ENCODE data around the gene ASB1. TPM values are rescaled to one million over a fixed set of nuclear protein-coding genes. Genes with fewer than 3 reads are reported as not detected.

ASB1 gene
- total RNA-seq, 2 experiments from 2014 or later: 40.2 to 47.0 TPM

DNA sequence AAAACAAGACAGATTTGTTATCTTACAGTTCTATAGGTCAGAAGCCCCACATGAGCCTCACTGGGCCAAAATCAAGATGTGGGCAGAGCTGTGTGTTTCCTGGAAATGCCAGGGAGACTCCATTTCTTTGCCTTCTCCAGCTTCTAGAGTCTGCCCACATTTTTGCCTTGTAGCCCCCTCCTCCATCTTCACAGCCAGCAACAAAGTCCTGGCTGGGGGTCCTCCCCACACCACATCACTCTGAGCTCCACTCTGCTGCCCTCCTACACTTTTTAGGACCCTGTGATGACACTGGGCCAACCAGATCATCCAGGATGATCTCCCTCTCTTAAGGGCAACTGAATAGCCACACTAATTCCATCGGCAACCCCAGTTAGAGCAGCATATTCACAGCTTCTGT lies 34.3 kb downstream of the ASB1 start:
- H3K27me3 Mint-ChIP-seq: no peaks in the 10 kb centered on the region
- no peak for DNase-seq
- H3K36me3 Mint-ChIP-seq: no peaks in the 10 kb centered on the region
- peaks cover 4% of the 10 kb centered on the region for H3K9me3 Mint-ChIP-seq
- no peak overlapping the region for H3K27ac Mint-ChIP-seq
- peaks cover 4% of the 10 kb centered on the region for H3K4me1 Mint-ChIP-seq
- H3K4me3 Mint-ChIP-seq: no peak overlapping the region

DNA sequence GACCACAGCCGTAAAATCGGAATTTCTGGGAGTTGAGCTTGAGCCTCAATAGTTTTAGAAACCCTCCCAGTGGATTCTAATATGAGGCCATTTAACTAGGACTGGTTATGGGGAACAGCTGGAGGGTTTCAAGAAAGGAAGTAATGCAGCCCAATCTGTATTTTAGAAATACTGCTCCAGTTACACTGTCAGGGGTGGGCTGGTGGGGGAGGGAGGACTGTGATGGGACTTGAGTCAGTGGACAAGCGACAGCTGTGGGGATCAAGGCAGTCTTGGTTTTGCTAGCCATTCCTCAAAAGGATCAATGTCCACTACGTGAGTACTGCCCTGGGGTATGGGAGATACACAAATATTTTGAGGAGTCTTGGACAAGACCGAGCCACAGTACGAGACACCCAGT lies 34.8 kb downstream of the ASB1 start:
- Mint-ChIP-seq H3K27ac (no peak overlapping the region), H3K36me3 (no peaks in the 10 kb centered on the region)

DNA sequence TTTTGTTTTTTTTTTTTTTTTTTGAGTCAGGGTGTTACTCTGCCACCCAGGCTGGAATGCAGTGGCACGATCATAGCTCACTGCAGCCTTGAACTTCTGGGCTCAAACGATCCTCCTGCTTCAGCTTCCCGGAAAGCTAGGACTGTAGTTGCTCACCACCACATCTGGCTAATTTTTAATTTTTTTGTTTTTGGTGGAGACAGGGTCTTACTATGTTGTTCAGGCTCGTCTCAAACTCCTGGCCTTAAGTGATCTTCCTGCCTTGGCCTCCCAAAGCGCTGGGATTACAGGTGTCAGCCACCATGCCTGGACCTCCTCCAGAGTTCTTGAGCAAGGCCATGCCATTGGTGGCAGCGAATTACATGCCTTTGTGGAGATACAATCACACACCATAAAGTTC lies 35.2 kb downstream of the ASB1 start:
- Mint-ChIP-seq H3K27ac (no peak overlapping the region), H3K36me3 (no peaks in the 10 kb centered on the region), H3K9me3 (no peaks in the 10 kb centered on the region), H3K4me3 (no peak overlapping the region), H3K4me1 (peaks cover 4% of the 10 kb centered on the region), H3K27me3 (no peaks in the 10 kb centered on the region)
- DNase-seq: no peak

More for the DNA sequence above, 34.8 kb downstream of the ASB1 start:
- DNase-seq: no peak
- no peaks in the 10 kb centered on the region for H3K27me3 Mint-ChIP-seq
- H3K4me1 Mint-ChIP-seq: peaks cover 4% of the 10 kb centered on the region
- no peak overlapping the region for H3K4me3 Mint-ChIP-seq
- H3K9me3 Mint-ChIP-seq: peaks cover 2% of the 10 kb centered on the region

DNA sequence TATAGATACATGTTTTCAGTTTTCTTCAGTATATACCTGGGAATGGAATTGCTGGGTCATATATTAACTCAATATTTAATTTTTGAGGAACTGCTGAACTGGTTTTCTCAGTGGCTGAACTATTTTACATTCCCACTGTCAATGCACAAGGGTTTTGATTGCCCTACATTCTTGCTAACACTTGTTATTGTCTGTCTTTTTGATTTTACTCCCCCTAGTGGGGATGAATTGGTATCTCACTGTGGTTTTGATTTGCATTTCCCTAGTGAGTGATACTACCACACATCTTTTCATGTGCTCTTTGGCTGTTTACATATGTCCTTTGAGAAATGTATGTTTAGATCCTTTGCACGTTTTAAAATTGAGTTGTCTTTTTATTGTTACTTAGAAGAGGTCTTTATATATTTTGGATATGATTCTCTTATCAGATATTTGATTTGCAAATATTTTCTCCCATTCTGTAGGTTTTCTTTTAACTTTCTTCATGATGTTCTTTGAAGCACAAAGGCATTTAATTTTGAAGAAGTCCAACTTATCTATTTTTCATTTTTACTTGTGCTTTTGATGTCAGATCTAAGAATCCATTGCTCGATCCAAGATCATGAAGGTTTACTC lies 36.2 kb downstream of the ASB1 start:
- Mint-ChIP-seq H3K4me1 (peaks cover 4% of the 10 kb centered on the region), H3K27me3 (no peaks in the 10 kb centered on the region), H3K36me3 (no peaks in the 10 kb centered on the region), H3K27ac (no peak overlapping the region), H3K4me3 (no peak overlapping the region), H3K9me3 (no peaks in the 10 kb centered on the region)
- no peak for DNase-seq

DNA sequence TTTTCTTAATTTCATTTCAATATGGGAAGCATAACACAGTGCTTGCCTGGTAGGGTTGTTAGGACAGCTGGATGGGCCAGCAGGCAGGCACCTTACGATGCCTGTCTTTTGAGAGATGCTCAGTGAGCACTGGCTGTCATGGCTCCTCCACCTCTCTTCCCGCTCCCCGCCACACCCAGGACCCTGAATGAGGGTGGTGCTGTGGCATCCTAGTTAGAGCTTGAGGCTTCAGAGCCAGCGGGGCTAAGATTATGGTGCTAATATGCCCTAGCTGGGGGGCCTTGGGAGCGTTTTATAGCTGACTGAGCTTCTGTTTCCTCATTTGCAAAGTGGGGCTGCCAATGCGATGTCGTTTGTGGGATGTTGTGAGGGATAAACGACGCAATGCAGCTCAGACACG lies 37.7 kb downstream of the ASB1 start:
- Mint-ChIP-seq H3K4me1 (peaks cover 4% of the 10 kb centered on the region), H3K9me3 (peaks cover 6% of the 10 kb centered on the region), H3K27ac (no peak overlapping the region), H3K27me3 (no peaks in the 10 kb centered on the region), H3K36me3 (peaks cover 8% of the 10 kb centered on the region), H3K4me3 (no peak overlapping the region)
- no peak for DNase-seq

DNA sequence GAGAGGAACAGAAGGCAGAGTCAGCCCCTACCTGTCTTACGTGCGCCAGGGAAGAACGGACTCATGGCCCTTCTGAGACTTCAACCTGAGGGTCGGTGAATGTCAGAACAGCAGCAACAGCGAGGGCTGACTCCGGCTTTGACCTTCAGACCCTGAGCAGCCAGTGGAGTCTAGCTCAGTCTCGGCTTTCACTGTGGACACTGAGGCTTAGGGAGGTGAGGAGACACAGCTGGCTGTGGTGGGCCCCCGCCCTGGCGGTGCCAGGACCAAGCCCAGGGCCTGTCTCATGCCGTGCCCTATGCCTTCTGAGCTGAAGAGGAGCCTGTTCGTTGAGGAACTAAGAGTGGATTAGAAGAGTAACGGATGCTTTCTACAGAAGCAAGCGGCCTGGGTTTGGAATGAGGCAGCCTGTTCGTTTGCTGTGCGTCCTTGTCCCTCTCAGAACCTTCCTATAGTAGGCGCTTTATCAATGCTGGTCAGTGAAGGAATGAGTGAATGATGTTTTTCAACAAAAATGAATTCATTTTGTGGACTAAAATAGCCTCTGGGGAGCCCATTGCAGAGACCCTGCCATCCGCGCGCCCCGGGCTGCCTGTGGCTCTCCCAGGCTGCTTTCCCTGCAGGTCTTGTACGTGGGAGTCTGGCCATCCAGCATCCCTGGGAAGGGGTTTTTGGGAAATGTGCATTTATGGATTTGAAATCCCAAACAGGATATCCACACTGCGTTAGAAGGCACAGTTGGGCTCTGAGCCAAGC lies 38.9 kb downstream of the ASB1 start:
- Mint-ChIP-seq H3K9me3 (peaks cover 12% of the 10 kb centered on the region), H3K4me1 (peaks cover 4% of the 10 kb centered on the region), H3K27me3 (no peaks in the 10 kb centered on the region), H3K36me3 (peaks cover 11% of the 10 kb centered on the region), H3K4me3 (no peak overlapping the region), H3K27ac (no peak overlapping the region)
- DNase-seq: no peak

DNA sequence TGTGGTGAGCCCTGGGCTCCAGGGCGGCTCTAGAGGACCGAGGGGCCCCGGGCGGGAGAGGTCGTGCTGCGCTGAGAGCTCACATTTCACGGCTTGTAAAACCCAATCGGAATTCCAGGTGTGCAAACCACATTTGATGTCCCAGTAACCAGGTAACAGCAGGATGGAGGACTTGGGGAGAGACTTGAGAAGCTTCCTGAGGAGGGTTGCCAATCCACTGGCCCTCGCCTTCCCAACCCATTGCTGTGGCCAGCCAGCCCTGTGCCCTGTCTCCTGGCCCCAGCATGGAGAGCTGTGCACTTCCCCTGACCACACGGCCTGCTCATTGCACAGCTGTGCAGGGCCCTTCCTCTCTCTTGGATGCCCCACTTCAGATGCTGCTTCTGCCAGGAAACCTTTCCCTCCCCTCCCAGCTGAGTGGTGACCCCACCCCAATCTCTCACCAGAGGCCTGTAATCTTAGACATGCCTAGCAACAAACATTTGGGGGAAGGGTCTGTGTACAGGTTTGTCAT lies 39.6 kb downstream of the ASB1 start:
- peaks cover 4% of the 10 kb centered on the region for H3K4me1 Mint-ChIP-seq
- no peak overlapping the region for H3K27ac Mint-ChIP-seq
- no peak overlapping the region for H3K4me3 Mint-ChIP-seq
- H3K9me3 Mint-ChIP-seq: peaks cover 13% of the 10 kb centered on the region
- H3K27me3 Mint-ChIP-seq: no peaks in the 10 kb centered on the region
- DNase-seq: no peak
- H3K36me3 Mint-ChIP-seq: peaks cover 11% of the 10 kb centered on the region

DNA sequence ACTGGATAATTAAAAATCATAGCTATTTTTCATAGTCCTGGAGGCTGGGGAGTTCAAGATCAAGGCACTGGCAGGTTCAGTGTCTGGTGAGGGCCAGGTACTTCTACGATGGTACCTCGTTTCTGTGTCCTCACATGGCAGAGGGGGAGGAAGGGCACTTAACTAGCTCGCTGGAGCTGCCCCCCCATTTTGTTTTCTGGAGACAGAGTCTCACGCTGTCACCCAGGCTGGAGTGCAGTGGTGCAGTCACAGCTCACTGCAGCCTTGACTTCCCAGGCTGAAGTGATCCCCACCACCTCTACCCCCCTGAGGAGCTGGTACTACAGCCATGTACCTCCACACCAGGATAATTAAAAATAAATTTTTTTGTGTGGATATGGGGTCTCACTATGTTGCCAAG lies 40.3 kb downstream of the ASB1 start:
- no peaks in the 10 kb centered on the region for H3K27me3 Mint-ChIP-seq
- peaks cover 11% of the 10 kb centered on the region for H3K36me3 Mint-ChIP-seq
- no peak for DNase-seq
- H3K9me3 Mint-ChIP-seq: peaks cover 15% of the 10 kb centered on the region
- H3K4me1 Mint-ChIP-seq: peaks cover 4% of the 10 kb centered on the region
- H3K4me3 Mint-ChIP-seq: no peak overlapping the region
- H3K27ac Mint-ChIP-seq: no peak overlapping the region

DNA sequence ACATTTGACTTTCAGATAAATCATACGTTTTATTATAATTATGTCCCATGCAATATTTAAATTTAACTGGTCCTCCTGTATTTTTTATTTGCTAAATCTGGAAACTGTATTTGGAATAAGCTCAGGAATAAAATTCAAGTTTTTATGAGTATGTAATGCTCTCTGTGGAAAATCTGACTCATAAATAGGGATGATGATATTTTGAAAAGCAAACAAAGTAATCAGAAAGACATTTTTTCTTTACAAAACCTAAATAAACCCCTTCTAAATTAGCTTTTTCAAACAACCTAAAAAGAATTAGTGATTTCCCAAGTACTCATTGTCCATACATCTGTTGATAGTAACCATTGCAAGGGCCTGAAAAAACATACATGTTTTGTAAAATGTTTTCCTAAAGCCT lies 41.1 kb downstream of the ASB1 start:
- H3K4me3 Mint-ChIP-seq: no peak overlapping the region
- no peak for DNase-seq
- peaks cover 4% of the 10 kb centered on the region for H3K4me1 Mint-ChIP-seq
- no peak overlapping the region for H3K27ac Mint-ChIP-seq
- no peaks in the 10 kb centered on the region for H3K27me3 Mint-ChIP-seq
- peaks cover 13% of the 10 kb centered on the region for H3K36me3 Mint-ChIP-seq
- H3K9me3 Mint-ChIP-seq: peaks cover 17% of the 10 kb centered on the region

DNA sequence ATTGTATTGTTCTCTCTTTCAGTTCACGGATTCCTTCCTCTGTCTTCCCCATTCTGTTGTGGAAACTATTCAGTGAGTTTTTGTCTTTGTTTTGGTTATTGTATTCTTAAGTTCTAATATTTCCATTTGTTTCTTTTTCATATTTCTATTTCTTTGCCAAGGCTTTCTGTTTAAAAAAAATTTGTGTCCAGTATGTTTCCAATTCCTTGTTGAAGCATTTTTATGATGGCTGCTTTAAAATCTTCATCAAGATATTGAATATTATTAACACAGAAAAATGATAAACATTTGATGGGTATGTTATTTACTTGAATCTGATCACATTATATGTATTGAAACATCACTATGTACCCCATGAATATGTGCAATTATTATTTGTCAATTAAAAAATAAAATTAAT lies 42.4 kb downstream of the ASB1 start:
- Mint-ChIP-seq H3K27ac (no peak overlapping the region), H3K4me1 (no peaks in the 10 kb centered on the region), H3K4me3 (no peak overlapping the region), H3K36me3 (peaks cover 22% of the 10 kb centered on the region), H3K9me3 (peaks cover 28% of the 10 kb centered on the region), H3K27me3 (no peaks in the 10 kb centered on the region)
- no peak for DNase-seq

DNA sequence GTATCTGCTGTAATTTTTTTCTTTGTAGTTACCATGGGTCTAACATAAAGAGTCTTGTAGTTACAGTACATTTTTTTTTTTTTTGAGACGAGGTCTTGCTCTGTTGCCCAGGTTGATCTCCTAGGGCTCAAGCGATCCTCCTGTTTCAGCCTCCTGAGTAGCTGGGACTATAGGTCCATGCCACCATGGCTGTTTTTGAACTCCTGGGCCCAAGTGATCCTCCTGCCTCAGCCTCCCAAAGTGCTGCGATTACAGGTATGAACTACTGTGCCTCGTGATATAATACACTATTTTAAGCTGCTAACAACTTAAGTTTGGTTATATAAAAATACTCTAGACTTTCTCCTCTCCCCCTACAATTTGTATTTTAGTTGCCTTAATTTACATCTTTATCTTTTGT lies 46.3 kb downstream of the ASB1 start:
- Mint-ChIP-seq H3K27me3 (no peaks in the 10 kb centered on the region), H3K9me3 (peaks cover 29% of the 10 kb centered on the region), H3K36me3 (peaks cover 23% of the 10 kb centered on the region), H3K4me1 (no peaks in the 10 kb centered on the region), H3K27ac (no peak overlapping the region), H3K4me3 (no peak overlapping the region)
- no peak for DNase-seq

DNA sequence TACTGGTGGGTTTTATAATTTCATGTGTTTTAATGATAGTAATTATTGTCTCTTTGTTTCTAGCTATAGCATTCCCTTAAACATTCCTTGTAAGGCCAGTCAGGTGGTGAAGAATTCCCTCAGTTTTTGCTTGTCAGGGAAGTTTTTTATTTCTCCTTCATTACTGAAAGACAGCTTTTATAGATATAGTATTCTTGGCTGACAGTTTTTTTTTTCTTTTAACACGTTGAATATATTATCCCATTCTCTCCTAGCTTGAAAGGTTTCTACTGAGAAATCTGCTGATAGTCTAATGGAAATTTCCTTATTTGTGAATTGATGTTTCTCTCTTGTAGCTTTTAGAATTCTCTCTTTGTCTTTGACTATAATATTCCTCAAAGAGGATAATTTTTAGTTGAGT lies 46.8 kb downstream of the ASB1 start:
- Mint-ChIP-seq H3K4me3 (no peak overlapping the region), H3K27ac (no peak overlapping the region), H3K4me1 (no peaks in the 10 kb centered on the region), H3K27me3 (no peaks in the 10 kb centered on the region), H3K9me3 (peaks cover 31% of the 10 kb centered on the region), H3K36me3 (peaks cover 22% of the 10 kb centered on the region)
- no peak for DNase-seq

DNA sequence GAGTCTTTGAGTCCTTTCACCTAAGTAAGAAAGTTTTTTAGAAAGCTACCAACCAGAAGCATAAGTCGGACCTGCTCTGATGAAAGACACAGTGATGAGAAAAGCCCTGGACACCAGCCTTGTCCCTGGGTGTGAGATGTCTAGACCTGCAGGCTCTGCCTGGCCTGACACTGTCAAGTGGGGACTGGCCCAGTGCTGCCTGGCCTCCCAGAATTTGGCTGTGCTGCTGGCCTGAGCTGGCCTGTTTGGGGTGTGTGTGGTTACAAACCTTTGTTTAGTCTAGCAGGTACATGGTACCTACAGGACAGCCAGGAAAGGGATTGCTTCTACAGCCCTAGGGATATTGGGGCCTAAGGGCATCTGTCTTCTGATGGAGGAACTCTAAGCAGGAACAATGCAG lies 48.3 kb downstream of the ASB1 start:
- Mint-ChIP-seq H3K36me3 (peaks cover 17% of the 10 kb centered on the region), H3K4me3 (no peak overlapping the region), H3K9me3 (peaks cover 28% of the 10 kb centered on the region), H3K27me3 (no peaks in the 10 kb centered on the region), H3K27ac (no peak overlapping the region), H3K4me1 (no peaks in the 10 kb centered on the region)
- no peak for DNase-seq

DNA sequence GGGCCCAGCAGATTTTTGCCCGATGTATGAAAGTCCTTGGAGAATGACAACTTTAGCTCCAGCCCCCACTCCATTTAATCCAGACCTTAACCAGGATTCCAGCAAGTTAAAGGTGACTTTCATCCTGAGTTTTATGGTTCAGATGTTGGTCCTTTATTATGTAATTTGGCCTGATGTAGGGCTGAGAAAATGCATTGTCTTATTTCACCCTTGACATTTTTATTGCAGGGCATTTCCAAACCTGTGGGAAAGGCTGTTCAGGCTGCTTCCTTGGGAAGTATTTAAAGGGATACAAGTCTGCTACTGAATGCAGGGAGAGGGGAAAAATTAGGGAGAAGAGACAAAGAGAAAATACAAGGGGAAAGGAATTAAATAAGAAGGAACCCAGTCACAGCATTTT lies 48.8 kb downstream of the ASB1 start:
- Mint-ChIP-seq H3K4me3 (no peak overlapping the region), H3K9me3 (peaks cover 30% of the 10 kb centered on the region), H3K27me3 (no peaks in the 10 kb centered on the region), H3K4me1 (no peaks in the 10 kb centered on the region), H3K27ac (no peak overlapping the region), H3K36me3 (peaks cover 14% of the 10 kb centered on the region)
- DNase-seq: no peak

DNA sequence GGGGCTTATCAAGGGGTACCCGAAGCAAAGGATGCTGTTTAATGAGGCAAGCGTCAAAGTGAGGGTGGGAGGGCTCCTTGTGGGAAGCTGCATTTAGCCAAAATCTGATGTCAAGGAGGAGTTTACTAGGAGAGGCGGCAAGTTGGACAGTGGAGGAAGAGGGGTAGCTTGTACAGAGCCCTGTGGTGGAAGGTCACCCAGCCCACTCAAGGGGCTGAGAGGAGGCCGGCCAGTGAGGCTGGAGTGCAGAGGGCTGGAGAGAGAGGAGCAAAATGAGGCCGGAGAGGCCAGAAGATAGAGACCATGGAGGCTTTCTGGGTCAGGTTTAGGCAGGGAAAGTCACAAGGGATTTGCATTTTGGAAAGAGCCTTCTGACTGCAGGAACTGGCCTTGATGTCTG lies 49.5 kb downstream of the ASB1 start:
- H3K4me3 Mint-ChIP-seq: no peak overlapping the region
- no peaks in the 10 kb centered on the region for H3K4me1 Mint-ChIP-seq
- H3K27me3 Mint-ChIP-seq: no peaks in the 10 kb centered on the region
- H3K9me3 Mint-ChIP-seq: peaks cover 31% of the 10 kb centered on the region
- H3K36me3 Mint-ChIP-seq: peaks cover 14% of the 10 kb centered on the region
- no peak for DNase-seq
- no peak overlapping the region for H3K27ac Mint-ChIP-seq

DNA sequence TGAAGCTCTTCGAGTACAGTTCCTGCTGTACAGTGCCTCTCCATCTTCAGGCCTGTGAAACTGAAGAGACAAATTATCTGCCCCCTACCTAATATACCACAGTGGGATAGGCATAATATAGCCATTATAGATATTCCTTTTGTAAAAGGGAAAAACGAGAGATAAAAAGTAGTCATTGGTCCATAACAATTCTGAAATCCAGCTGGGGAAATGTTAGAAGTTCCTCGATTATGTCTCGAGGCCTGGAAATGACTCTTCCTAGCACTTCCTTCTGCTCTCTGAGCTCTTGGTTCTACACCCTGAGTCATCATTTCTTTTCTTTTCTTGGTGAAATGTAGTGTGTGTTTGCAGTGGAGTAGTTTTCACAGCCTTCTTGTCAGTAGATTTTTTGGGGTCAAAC lies 51.5 kb downstream of the ASB1 start:
- Mint-ChIP-seq H3K27me3 (no peaks in the 10 kb centered on the region), H3K36me3 (peaks cover 10% of the 10 kb centered on the region), H3K4me1 (no peaks in the 10 kb centered on the region), H3K27ac (no peak overlapping the region), H3K4me3 (no peak overlapping the region), H3K9me3 (peaks cover 23% of the 10 kb centered on the region)
- no peak for DNase-seq

Data from activated naive CD8-positive, alpha-beta T cell treated with anti-CD3 and anti-CD28 coated beads for 36 hours (primary cell).